Transverse colon (tissue), 4 donors: ENCODE results near the gene COL8A1.

ENCODE experiments used
- EP300 ChIP-seq: sonication (generic); formaldehyde crosslinking; IDR thresholded peaks from one replicate; pipeline ENCODE4 v1.6.1; 2017; ENCODE audit warnings: antibody characterized with exemption, low read depth
- POLR2A ChIP-seq: fragments of 450-650 bp; IDR thresholded peaks from one replicate; pipeline ENCODE4 v1.6.1; 2016; ENCODE audit warnings: antibody characterized with exemption, mild to moderate bottlenecking, moderate library complexity
- POLR2AphosphoS5 ChIP-seq, 3 donors: sonication (generic); formaldehyde crosslinking; IDR thresholded peaks; one replicate each; pipeline ENCODE4 v1.6.1; 2016; ENCODE audit warnings: antibody characterized with exemption in 3 of 3
- TF ChIP-seq, protein P1 (sequence below), 5 experiments: fragments of 200-600 bp in 3 of 5; fragments of 450-650 bp in 2 of 5; sonication (generic) in 3 of 5; IDR thresholded peaks; 1 replicate in 2 of 5; 2 replicates in 3 of 5; pipeline ENCODE4 v1.5.1; 2016 to 2017; ENCODE audit warnings: antibody characterized with exemption in 5 of 5, inconsistent platforms in 3 of 5, mild to moderate bottlenecking in 2 of 5, moderate library complexity in 1 of 5

DNA sequence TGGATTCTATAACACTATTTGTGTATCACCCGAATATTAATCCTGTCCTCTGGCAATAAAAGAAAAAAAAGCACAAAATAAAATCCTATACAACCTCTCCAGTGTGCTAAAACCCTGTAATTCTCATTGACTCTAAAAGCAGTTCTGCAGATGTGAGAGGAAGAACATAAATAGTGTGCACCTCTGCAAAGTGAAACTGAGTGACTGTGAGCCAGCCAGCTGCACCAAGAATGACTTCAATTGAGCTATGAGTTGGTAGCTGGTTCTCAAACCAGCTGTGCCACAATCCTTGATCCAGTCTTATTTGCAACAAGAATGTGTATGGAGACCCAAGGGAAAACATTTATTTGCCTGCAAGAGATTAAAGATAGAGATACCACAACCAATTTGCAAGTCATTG, 31.2 kb upstream of the COL8A1 start:
- TF ChIP-seq, protein P1, sequence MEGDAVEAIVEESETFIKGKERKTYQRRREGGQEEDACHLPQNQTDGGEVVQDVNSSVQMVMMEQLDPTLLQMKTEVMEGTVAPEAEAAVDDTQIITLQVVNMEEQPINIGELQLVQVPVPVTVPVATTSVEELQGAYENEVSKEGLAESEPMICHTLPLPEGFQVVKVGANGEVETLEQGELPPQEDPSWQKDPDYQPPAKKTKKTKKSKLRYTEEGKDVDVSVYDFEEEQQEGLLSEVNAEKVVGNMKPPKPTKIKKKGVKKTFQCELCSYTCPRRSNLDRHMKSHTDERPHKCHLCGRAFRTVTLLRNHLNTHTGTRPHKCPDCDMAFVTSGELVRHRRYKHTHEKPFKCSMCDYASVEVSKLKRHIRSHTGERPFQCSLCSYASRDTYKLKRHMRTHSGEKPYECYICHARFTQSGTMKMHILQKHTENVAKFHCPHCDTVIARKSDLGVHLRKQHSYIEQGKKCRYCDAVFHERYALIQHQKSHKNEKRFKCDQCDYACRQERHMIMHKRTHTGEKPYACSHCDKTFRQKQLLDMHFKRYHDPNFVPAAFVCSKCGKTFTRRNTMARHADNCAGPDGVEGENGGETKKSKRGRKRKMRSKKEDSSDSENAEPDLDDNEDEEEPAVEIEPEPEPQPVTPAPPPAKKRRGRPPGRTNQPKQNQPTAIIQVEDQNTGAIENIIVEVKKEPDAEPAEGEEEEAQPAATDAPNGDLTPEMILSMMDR (IDR thresholded peaks at IDR 0.05) = no peak
- TF ChIP-seq POLR2A (no peak), EP300 (no peak), POLR2AphosphoS5 (IDR thresholded peaks at IDR 0.05) (no peak)
